Colonic mucosa (tissue), 4 donors: ENCODE data around the gene ARHGEF39. TPM values are rescaled to one million over a fixed set of nuclear protein-coding genes. Genes with fewer than 3 reads are reported as not detected.
"Not testable (repeated sequence)": the region's sequence is repeated elsewhere in the genome, so short reads cannot be mapped to it uniquely, and the experiment has no call there.

Experiments used
- DNase-seq: peaks from one replicate; pipeline ENCODE4 v3.0.0-alpha.2; 2020
- H3K27ac ChIP-seq: fragments of 200-600 bp; one replicate; pipeline ENCODE4 v1.8.0; 2021
- H3K27me3 ChIP-seq: fragments of 200-600 bp; one replicate; pipeline ENCODE4 v1.8.0; 2021
- H3K36me3 ChIP-seq: fragments of 200-600 bp; one replicate; pipeline ENCODE4 v1.8.0; 2021
- H3K4me1 ChIP-seq: fragments of 200-600 bp; one replicate; pipeline ENCODE4 v1.8.0; 2021; ENCODE audit warnings: mild to moderate bottlenecking
- H3K4me3 ChIP-seq: fragments of 200-600 bp; one replicate; pipeline ENCODE4 v1.8.0; 2021
- H3K9ac ChIP-seq, 2 donors: one replicate each; pipeline ENCODE4 v1.7.0; 2013; ENCODE audit warnings: control low read depth in 2 of 2, low read depth in 2 of 2, low read length in 2 of 2
- H3K9me3 ChIP-seq: fragments of 200-600 bp; one replicate; pipeline ENCODE4 v1.8.0; 2021
- CTCF ChIP-seq: fragments of 200-600 bp; IDR thresholded peaks from one replicate; pipeline ENCODE4 v1.8.0; 2022; ENCODE audit warnings: antibody characterized with exemption, mild to moderate bottlenecking
- intact Hi-C: fragments of 100-400 bp; cut with DNase I; formaldehyde crosslinking; loops from one replicate; pipeline ENCODE4 v1.14.1; 2022
- total RNA-seq, 2 donors: library from RNA; stranded (reverse); fragmentation: NEBNext Ultra II Directional in 1 of 2; extraction: Animal tissue kit (Norgen Biotek cat#: 25700) in 1 of 2; gene quantifications; one replicate each; pipeline ENCODE4 v1.2.1, GENCODE V29; 2021
- donor health status: healthy.
- donor health status: DM: no; HTN: no; CAD: no.
- donor health status: DM: no; HTN: no; CAD: no.

The ARHGEF39 gene
- total RNA-seq, 2 donors from 2014 or later: 7.3 to 34.0 TPM

- intact Hi-C loops: no loop called here
- H3K27ac ChIP-seq: no peak overlapping the region
- no peak for DNase-seq
- H3K4me1 ChIP-seq: no peaks in the 10 kb centered on the region
- no peak for TF ChIP-seq CTCF
- H3K27me3 ChIP-seq: no peaks in the 10 kb centered on the region
- H3K9me3 ChIP-seq: no peaks in the 10 kb centered on the region
- H3K4me3 ChIP-seq: no peak overlapping the region
- H3K36me3 ChIP-seq: no peaks in the 10 kb centered on the region
- no peak overlapping the region for H3K9ac ChIP-seq
Measured at GRCh38 chr9:35639631-35640030, 25.4 kb downstream of the ARHGEF39 start.

GRCh38 chr9:35639225-35639624 is 25.8 kb downstream of the ARHGEF39 start:
- H3K9ac ChIP-seq, H3K4me3 ChIP-seq, DNase-seq, H3K27me3 ChIP-seq, H3K27ac ChIP-seq, H3K4me1 ChIP-seq, H3K36me3 ChIP-seq, H3K9me3 ChIP-seq, intact Hi-C loops: not testable (repeated sequence)

- H3K4me3 ChIP-seq, DNase-seq, H3K4me1 ChIP-seq, H3K27ac ChIP-seq, H3K27me3 ChIP-seq, H3K36me3 ChIP-seq, H3K9me3 ChIP-seq, intact Hi-C loops, H3K9ac ChIP-seq: not testable (repeated sequence)
Measured at GRCh38 chr9:35638751-35639150, 26.2 kb downstream of the ARHGEF39 start.

GRCh38 chr9:35637427-35637955 is 27.5 kb downstream of the ARHGEF39 start:
- H3K4me3 ChIP-seq, H3K27ac ChIP-seq, H3K9ac ChIP-seq, H3K4me1 ChIP-seq, H3K36me3 ChIP-seq, intact Hi-C loops, H3K27me3 ChIP-seq, DNase-seq, H3K9me3 ChIP-seq: not testable (repeated sequence)

GRCh38 chr9:35636877-35637246 is 28.1 kb downstream of the ARHGEF39 start:
- DNase-seq, H3K4me1 ChIP-seq, intact Hi-C loops, H3K4me3 ChIP-seq, H3K9me3 ChIP-seq, H3K27ac ChIP-seq, H3K36me3 ChIP-seq, H3K9ac ChIP-seq, H3K27me3 ChIP-seq: not testable (repeated sequence)

- Histone ChIP-seq H3K4me3 (no peak overlapping the region), H3K36me3 (no peaks in the 10 kb centered on the region), H3K9me3 (no peaks in the 10 kb centered on the region), H3K4me1 (no peaks in the 10 kb centered on the region), H3K27ac (no peak overlapping the region), H3K27me3 (no peaks in the 10 kb centered on the region), H3K9ac (no peak overlapping the region)
- TF ChIP-seq CTCF: no peak
- intact Hi-C loops: no loop called here
- no peak for DNase-seq
Measured at GRCh38 chr9:35636135-35636876, 28.7 kb downstream of the ARHGEF39 start.

GRCh38 chr9:35635730-35636129 is 29.3 kb downstream of the ARHGEF39 start:
- no peak for TF ChIP-seq CTCF

More at GRCh38 chr9:35635730-35636129, 29.3 kb downstream of the ARHGEF39 start:
- H3K36me3 ChIP-seq: no peaks in the 10 kb centered on the region
- no peak overlapping the region for H3K4me3 ChIP-seq
- no peaks in the 10 kb centered on the region for H3K9me3 ChIP-seq
- no peak overlapping the region for H3K27ac ChIP-seq
- no peak overlapping the region for H3K9ac ChIP-seq
- intact Hi-C loops: no loop called here
- no peaks in the 10 kb centered on the region for H3K27me3 ChIP-seq
- no peaks in the 10 kb centered on the region for H3K4me1 ChIP-seq
- no peak for DNase-seq
